A673 (cell line): ENCODE data around the gene CDH6. TPM values are rescaled to one million over a fixed set of nuclear protein-coding genes. Genes with fewer than 3 reads are reported as not detected.

Source experiments
- BruUV-seq: library from RNA; stranded (reverse); fragments of 400-500 nt; replicated peaks from 2 replicates; lab custom pipeline; 2021; lab: Mats Ljungman, UMichigan
- CTCF ChIA-PET: fragments of 300-600 bp; sonication (Branson Sonifier 250); formaldehyde crosslinking; loops from one replicate; lab custom pipeline; 2022; ENCODE audit warnings: antibody characterized with exemption; lab: Charles Lee
- POLR2A ChIA-PET: fragments of 300-600 bp; sonication (Branson Sonifier 250); formaldehyde crosslinking; loops from one replicate; lab custom pipeline; 2022; ENCODE audit warnings: antibody characterized with exemption; ENCODE audit not compliant: low non-redundant PET; lab: Charles Lee
- DNase-seq: peaks from one replicate; pipeline ENCODE4 v3.0.0-alpha.2; 2015; ENCODE audit warnings: low spot score
- H3K27ac ChIP-seq: fragments of 200-600 bp; sonication (generic); 2 replicates; pipeline ENCODE4 v1.5.1; 2016; ENCODE audit warnings: mixed run types, low read depth, mild to moderate bottlenecking, mixed read lengths, antibody characterized with exemption, low read length; ENCODE audit not compliant: poor library complexity, severe bottlenecking
- H3K27me3 ChIP-seq: fragments of 200-600 bp; sonication (generic); replicated peaks from 2 replicates; pipeline ENCODE4 v1.6.1; 2017; ENCODE audit warnings: mixed run types, low read depth, mild to moderate bottlenecking, mixed read lengths, antibody characterized with exemption, low read length; ENCODE audit not compliant: insufficient read depth, poor library complexity
- H3K36me3 ChIP-seq: fragments of 200-600 bp; sonication (generic); 2 replicates; pipeline ENCODE4 v1.6.1; 2016; ENCODE audit warnings: mixed run types, mild to moderate bottlenecking, mixed read lengths, antibody characterized with exemption, low read length; ENCODE audit not compliant: insufficient read depth, poor library complexity, severe bottlenecking
- H3K4me1 ChIP-seq: fragments of 200-600 bp; sonication (generic); 2 replicates; pipeline ENCODE4 v1.6.1; 2017; ENCODE audit warnings: mixed run types, mild to moderate bottlenecking, mixed read lengths, antibody characterized with exemption, low read length; ENCODE audit not compliant: insufficient read depth, poor library complexity, severe bottlenecking
- H3K4me3 ChIP-seq: fragments of 200-600 bp; sonication (generic); 2 replicates; pipeline ENCODE4 v1.5.1; 2016; ENCODE audit warnings: low read depth, mixed run types, mild to moderate bottlenecking, mixed read lengths, low read length; ENCODE audit not compliant: poor library complexity, severe bottlenecking
- H3K9me3 ChIP-seq: fragments of 200-600 bp; sonication (generic); 2 replicates; pipeline ENCODE4 v1.6.1; 2016; ENCODE audit warnings: mixed run types, low read depth, mild to moderate bottlenecking, mixed read lengths, antibody characterized with exemption, low read length; ENCODE audit not compliant: poor library complexity, severe bottlenecking
- EZH2 ChIP-seq: fragments of 200-600 bp; sonication (generic); IDR thresholded peaks from 2 replicates; pipeline ENCODE4 v1.6.1; 2017; ENCODE audit warnings: borderline replicate concordance, low read depth, mild to moderate bottlenecking, mixed read lengths, antibody characterized with exemption, low read length; ENCODE audit not compliant: poor library complexity, severe bottlenecking
- intact Hi-C: fragments of 100-400 bp; cut with micrococcal nuclease; formaldehyde crosslinking; loops from one replicate; pipeline ENCODE4 v1.10.0; 2022; ENCODE audit not compliant: unreplicated experiment
- total RNA-seq: library from RNA; stranded (reverse); gene quantifications from 2 replicates; pipeline ENCODE4 v1.2.3, GENCODE V29; 2021
- TF ChIP-seq, protein P1 (sequence below): fragments of 300-800, 200-600 bp; sonication (generic); conservative IDR thresholded peaks from 2 replicates; pipeline ENCODE4 v1.5.1; 2017; ENCODE audit warnings: low read depth, mild to moderate bottlenecking, antibody characterized with exemption, low read length, moderate library complexity, mixed read lengths

CDH6 gene
- total RNA-seq, 1 experiment from 2014 or later, result 3.6 TPM

- Histone ChIP-seq H3K27me3 (no peaks in the 10 kb centered on the region), H3K36me3 (no peaks in the 10 kb centered on the region), H3K9me3 (no peaks in the 10 kb centered on the region), H3K4me3 (no peak overlapping the region), H3K27ac (no peak overlapping the region), H3K4me1 (no peaks in the 10 kb centered on the region)
- TF ChIP-seq, protein P1, sequence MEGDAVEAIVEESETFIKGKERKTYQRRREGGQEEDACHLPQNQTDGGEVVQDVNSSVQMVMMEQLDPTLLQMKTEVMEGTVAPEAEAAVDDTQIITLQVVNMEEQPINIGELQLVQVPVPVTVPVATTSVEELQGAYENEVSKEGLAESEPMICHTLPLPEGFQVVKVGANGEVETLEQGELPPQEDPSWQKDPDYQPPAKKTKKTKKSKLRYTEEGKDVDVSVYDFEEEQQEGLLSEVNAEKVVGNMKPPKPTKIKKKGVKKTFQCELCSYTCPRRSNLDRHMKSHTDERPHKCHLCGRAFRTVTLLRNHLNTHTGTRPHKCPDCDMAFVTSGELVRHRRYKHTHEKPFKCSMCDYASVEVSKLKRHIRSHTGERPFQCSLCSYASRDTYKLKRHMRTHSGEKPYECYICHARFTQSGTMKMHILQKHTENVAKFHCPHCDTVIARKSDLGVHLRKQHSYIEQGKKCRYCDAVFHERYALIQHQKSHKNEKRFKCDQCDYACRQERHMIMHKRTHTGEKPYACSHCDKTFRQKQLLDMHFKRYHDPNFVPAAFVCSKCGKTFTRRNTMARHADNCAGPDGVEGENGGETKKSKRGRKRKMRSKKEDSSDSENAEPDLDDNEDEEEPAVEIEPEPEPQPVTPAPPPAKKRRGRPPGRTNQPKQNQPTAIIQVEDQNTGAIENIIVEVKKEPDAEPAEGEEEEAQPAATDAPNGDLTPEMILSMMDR, result no peak
- TF ChIP-seq EZH2, result no peak
- intact Hi-C loops, result no loop called here
- BruUV-seq, result no TSS peak
- no peak for DNase-seq
- POLR2A ChIA-PET, result no interaction called here
- CTCF ChIA-PET, result no interaction called here
Observed at GRCh38 chr5:31221001-31221400, 27.5 kb downstream of the CDH6 start.

DNA sequence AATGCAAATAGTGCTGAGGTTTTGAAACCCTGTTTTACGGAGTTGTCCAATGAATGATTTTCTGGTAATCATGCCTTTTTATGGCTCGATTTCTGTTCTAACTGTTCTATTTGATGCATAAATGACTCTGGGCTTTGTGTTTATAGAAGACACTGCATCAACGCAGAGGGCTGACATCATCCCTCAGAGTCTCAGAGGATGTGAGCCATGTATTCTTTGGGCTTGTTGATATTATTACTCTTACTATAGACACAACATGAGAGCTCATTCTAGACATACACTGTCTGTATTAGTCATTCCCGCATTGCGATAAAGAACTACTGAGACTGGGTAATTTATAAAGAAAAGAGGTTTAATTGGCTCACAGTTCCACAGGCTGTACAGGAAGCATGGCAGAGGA, 31.6 kb downstream of the CDH6 start:
- H3K36me3 ChIP-seq, result no peaks in the 10 kb centered on the region
- no peak for DNase-seq
- no peak overlapping the region for H3K4me3 ChIP-seq
- no peaks in the 10 kb centered on the region for H3K9me3 ChIP-seq
- POLR2A ChIA-PET, result no interaction called here
- TF ChIP-seq EZH2, result no peak
- TF ChIP-seq, protein P1, result no peak
- intact Hi-C loops, result no loop called here
- no peaks in the 10 kb centered on the region for H3K27me3 ChIP-seq
- CTCF ChIA-PET, result no interaction called here
- H3K27ac ChIP-seq, result no peak overlapping the region
- no TSS peak for BruUV-seq
- no peaks in the 10 kb centered on the region for H3K4me1 ChIP-seq

DNA sequence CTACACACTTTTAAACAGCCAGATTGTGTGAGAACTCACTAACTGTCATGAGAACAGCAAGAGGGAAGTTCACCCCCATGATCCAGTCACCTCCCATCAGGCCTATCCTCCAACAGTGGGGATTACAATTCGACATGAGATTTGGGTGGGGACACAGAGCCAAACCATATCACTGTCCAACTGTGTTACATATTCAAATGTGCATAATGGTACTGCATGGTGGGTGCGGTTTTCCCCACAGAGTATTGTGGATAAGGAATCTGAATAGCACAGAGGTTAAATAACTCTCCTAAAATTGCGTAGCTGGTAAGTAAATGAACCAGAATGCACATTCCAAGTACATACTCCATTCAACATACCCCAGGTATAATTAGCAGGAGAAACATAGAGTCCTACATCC, 32.1 kb downstream of the CDH6 start:
- no peak overlapping the region for H3K4me3 ChIP-seq
- H3K27me3 ChIP-seq, result no peaks in the 10 kb centered on the region
- no peaks in the 10 kb centered on the region for H3K4me1 ChIP-seq
- no peaks in the 10 kb centered on the region for H3K9me3 ChIP-seq
- H3K36me3 ChIP-seq, result no peaks in the 10 kb centered on the region
- no peak for TF ChIP-seq EZH2
- TF ChIP-seq, protein P1, result no peak
- no peak for DNase-seq
- ChIA-PET CTCF (no interaction called here), POLR2A (no interaction called here)
- intact Hi-C loops, result no loop called here
- no TSS peak for BruUV-seq
- no peak overlapping the region for H3K27ac ChIP-seq
